Measurements from ENCODE around the gene MT4.

- no peak for TF ChIP-seq FOS (IDR thresholded peaks at IDR 0.05; ENCODE audit: low read depth, low read length)
- TF ChIP-seq RAD21 (IDR thresholded peaks at IDR 0.05; ENCODE audit: low read length), result no peak
- no peak for TF ChIP-seq CTCF (conservative IDR thresholded peaks at IDR 0.05; ENCODE audit: low read depth, low read length)
- no peak for TF ChIP-seq RFX5 (IDR thresholded peaks at IDR 0.05; ENCODE audit: low read depth, low read length)
- no peak for TF ChIP-seq POLR2A (IDR thresholded peaks at IDR 0.05; ENCODE audit: low read depth, low read length)
- TF ChIP-seq NFE2L2 (IDR thresholded peaks at IDR 0.05; ENCODE audit: low read depth, low read length), result no peak
- TF ChIP-seq RCOR1 (IDR thresholded peaks at IDR 0.05; ENCODE audit: insufficient replicate concordance, low read length), result no peak
Observed at GRCh38 chr16:56547120-56547948, 17.5 kb upstream of the MT4 start.

Measured in IMR-90 (cell line).